ENCODE measurements around the gene CEP170B.
"Not testable (repeated sequence)": the region's sequence is repeated elsewhere in the genome, so short reads cannot be mapped to it uniquely, and the experiment has no call there.

Gene CEP170B

GRCh38 chr14:104892531-104893434, 27.7 kb downstream of the CEP170B start:
- DNase-seq, result no peak

GRCh38 chr14:104893435-104894207, 28.6 kb downstream of the CEP170B start:
- no peak for DNase-seq

GRCh38 chr14:104894331-104895206, 29.5 kb downstream of the CEP170B start:
- DNase-seq, result no peak

GRCh38 chr14:104895207-104895785, 30.2 kb downstream of the CEP170B start:
- DNase-seq, result no peak

GRCh38 chr14:104895786-104896661, 31.0 kb downstream of the CEP170B start:
- DNase-seq, result no peak

GRCh38 chr14:104897330-104898194, 32.5 kb downstream of the CEP170B start:
- no peak for DNase-seq

GRCh38 chr14:104898195-104898558, 33.1 kb downstream of the CEP170B start:
- no peak for DNase-seq

GRCh38 chr14:104898870-104899510, 33.9 kb downstream of the CEP170B start:
- no peak for DNase-seq

GRCh38 chr14:104899781-104900180, 34.7 kb downstream of the CEP170B start:
- no peak for DNase-seq

- DNase-seq, result no peak
Measured at GRCh38 chr14:104900639-104901512, 35.8 kb downstream of the CEP170B start.

GRCh38 chr14:104903990-104904389, 38.9 kb downstream of the CEP170B start:
- no peak for DNase-seq

GRCh38 chr14:104904650-104905578, 39.8 kb downstream of the CEP170B start:
- DNase-seq, result not testable (repeated sequence)

- DNase-seq, result not testable (repeated sequence)
Measured at GRCh38 chr14:104905579-104905933, 40.5 kb downstream of the CEP170B start.

- DNase-seq, result no peak
Measured at GRCh38 chr14:104908303-104908702, 43.2 kb downstream of the CEP170B start.

- no peak for DNase-seq
Measured at GRCh38 chr14:104912053-104912452, 47.0 kb downstream of the CEP170B start.

GRCh38 chr14:104913435-104913834, 48.4 kb downstream of the CEP170B start:
- no peak for DNase-seq

GRCh38 chr14:104917116-104917515, 52.0 kb downstream of the CEP170B start:
- no peak for DNase-seq

GRCh38 chr14:104917993-104918392, 52.9 kb downstream of the CEP170B start:
- no peak for DNase-seq
